HCT116 (cell line): ENCODE results near the gene HMGN2. TPM values are rescaled to one million over a fixed set of nuclear protein-coding genes. Genes with fewer than 3 reads are reported as not detected.

Experiments
- ATAC-seq: fragments of 200-7000 bp; cut with Tn5 transposase; 2 replicates; pipeline ENCODE4 v1.9.1; 2020; ENCODE audit warnings: mild to moderate bottlenecking, moderate library complexity
- BruUV-seq: library from RNA; stranded (reverse); fragments of 400-500 nt; replicated peaks from 2 replicates; lab custom pipeline; 2021; lab: Mats Ljungman, UMichigan
- CTCF ChIA-PET: fragments of 300-600 bp; sonication (Branson Sonifier 250); formaldehyde crosslinking; loops from one replicate; lab custom pipeline; 2021; ENCODE audit warnings: antibody characterized with exemption; lab: Charles Lee
- POLR2A ChIA-PET: fragments of 300-600, 350-600 bp; sonication (Branson Sonifier 250); formaldehyde crosslinking; loops from one replicate; lab custom pipeline; 2021; ENCODE audit warnings: antibody characterized with exemption; lab: Charles Lee
- RAD21 ChIA-PET, 2 experiments: fragments of 300-600 bp; sonication (Branson Sonifier 250); formaldehyde crosslinking; loops; one replicate each; lab custom pipeline; 2023; ENCODE audit warnings: low total read pairs in 2 of 2; ENCODE audit not compliant: uncharacterized antibody in 2 of 2, unreplicated experiment in 2 of 2, low non-redundant PET in 1 of 2; lab: Charles Lee
- DNase-seq: peaks from one replicate; pipeline ENCODE4 v3.0.0-alpha.2; 2010; ENCODE audit warnings: low read depth, low spot score
- H2AFZ ChIP-seq: fragments of 200-600 bp; shearing (Covaris generic), sonication (generic); 2 replicates; pipeline ENCODE4 v1.6.1; 2017; ENCODE audit warnings: low read depth, mixed run types, mixed read lengths, antibody characterized with exemption, low read length; ENCODE audit not compliant: poor library complexity, severe bottlenecking
- H3K27ac ChIP-seq: 2 replicates; pipeline ENCODE4 v1.5.1; 2012; ENCODE audit warnings: low read depth, low read length
- H3K27me3 ChIP-seq: fragments of 200-600 bp; sonication (generic); 2 replicates; pipeline ENCODE4 v1.6.1; 2016; ENCODE audit warnings: mixed run types, low read length, mixed read lengths; ENCODE audit not compliant: insufficient read depth
- H3K36me3 ChIP-seq, 2 experiments: fragments of 200-500 bp in 1 of 2; fragments of 200-600 bp in 1 of 2; sonication (Bioruptor generic) in 1 of 2; sonication (generic) in 1 of 2; 2 replicates each; pipeline versions ENCODE4 v1.5.1 to v1.6.1; 2014 to 2016; ENCODE audit warnings: low read length in 2 of 2, inconsistent platforms in 1 of 2, mixed read lengths in 1 of 2, mixed run types in 1 of 2; ENCODE audit not compliant: insufficient read depth in 2 of 2, control insufficient read depth in 1 of 2
- H3K4me1 ChIP-seq, 2 experiments: fragments of 200-600 bp in 1 of 2; sonication (generic) in 1 of 2; 2 replicates each; pipeline versions ENCODE4 v1.5.1 to v1.6.1; 2012 to 2017; ENCODE audit warnings: low read length in 2 of 2, inconsistent platforms in 1 of 2, mild to moderate bottlenecking in 1 of 2, mixed read lengths in 1 of 2, mixed run types in 1 of 2, moderate library complexity in 1 of 2; ENCODE audit not compliant: insufficient read depth in 2 of 2, control insufficient read depth in 1 of 2
- H3K4me2 ChIP-seq: fragments of 200-600 bp; sonication (generic); 2 replicates; pipeline ENCODE4 v1.6.1; 2017; ENCODE audit warnings: mixed run types, low read length, mixed read lengths
- H3K4me3 ChIP-seq, 2 experiments: fragments of 200-600 bp in 1 of 2; sonication (generic) in 1 of 2; replicated peaks in 1 of 2; 2 replicates each; pipeline ENCODE4 v1.5.1; 2011 to 2016; ENCODE audit warnings: low read length in 2 of 2, control low read depth in 1 of 2, low read depth in 1 of 2, mild to moderate bottlenecking in 1 of 2, mixed read lengths in 1 of 2, mixed run types in 1 of 2
- H3K79me2 ChIP-seq: fragments of 200-600 bp; sonication (generic); 2 replicates; pipeline ENCODE4 v1.6.1; 2017; ENCODE audit warnings: mild to moderate bottlenecking, mixed run types, low read length, moderate library complexity, mixed read lengths; ENCODE audit not compliant: insufficient read depth
- H3K9ac ChIP-seq: fragments of 200-600 bp; sonication (generic); 2 replicates; pipeline ENCODE4 v1.6.1; 2016; ENCODE audit warnings: low read length, mixed read lengths
- H3K9me2 ChIP-seq: fragments of 200-600 bp; sonication (generic), shearing (Covaris generic); 2 replicates; pipeline ENCODE4 v1.6.1; 2017; ENCODE audit warnings: mixed run types, mild to moderate bottlenecking, moderate library complexity; ENCODE audit not compliant: insufficient read depth
- H3K9me3 ChIP-seq, 2 experiments: fragments of 200-500 bp in 1 of 2; fragments of 200-600 bp in 1 of 2; sonication (Bioruptor generic) in 1 of 2; sonication (generic) in 1 of 2; 2 replicates each; pipeline ENCODE4 v1.6.1; 2014 to 2017; ENCODE audit warnings: low read length in 2 of 2, mixed read lengths in 2 of 2, inconsistent platforms in 1 of 2, low read depth in 1 of 2, mild to moderate bottlenecking in 1 of 2, mixed run types in 1 of 2, moderate library complexity in 1 of 2; ENCODE audit not compliant: control insufficient read depth in 1 of 2, insufficient read depth in 1 of 2
- H4K20me1 ChIP-seq: fragments of 200-600 bp; sonication (generic), shearing (Covaris generic); 2 replicates; pipeline ENCODE4 v1.6.1; 2017; ENCODE audit warnings: mixed run types, mild to moderate bottlenecking, moderate library complexity; ENCODE audit not compliant: insufficient read depth
- ATF3 ChIP-seq: IDR thresholded peaks from 2 replicates; pipeline ENCODE4 v1.6.1; 2012
- CBX3 ChIP-seq: IDR thresholded peaks from 2 replicates; pipeline ENCODE4 v1.6.1; 2012; ENCODE audit warnings: low read depth
- CEBPB ChIP-seq: IDR thresholded peaks from 2 replicates; pipeline ENCODE4 v1.6.1; 2012; ENCODE audit warnings: low read depth
- ELF1 ChIP-seq: IDR thresholded peaks from 2 replicates; pipeline ENCODE4 v1.6.1; 2012; ENCODE audit warnings: low read depth, borderline replicate concordance
- EZH2 ChIP-seq: fragments of 200-600 bp; sonication (generic); IDR thresholded peaks from 2 replicates; pipeline ENCODE4 v1.6.1; 2017; ENCODE audit warnings: antibody characterized with exemption, mixed run types
- EZH2phosphoT487 ChIP-seq: fragments of 200-600 bp; IDR thresholded peaks from 2 replicates; pipeline ENCODE4 v1.6.1; 2018; ENCODE audit warnings: antibody characterized with exemption, borderline replicate concordance
- JUND ChIP-seq: IDR thresholded peaks from 2 replicates; pipeline ENCODE4 v1.6.1; 2012
- RAD21 ChIP-seq: IDR thresholded peaks from 2 replicates; pipeline ENCODE4 v1.6.1; 2012; ENCODE audit warnings: low read depth, mild to moderate bottlenecking
- SIN3A ChIP-seq: IDR thresholded peaks from 2 replicates; pipeline ENCODE4 v1.6.1; 2012; ENCODE audit warnings: low read depth
- SRF ChIP-seq: IDR thresholded peaks from 2 replicates; pipeline ENCODE4 v1.6.1; 2012; ENCODE audit warnings: low read depth
- YY1 ChIP-seq: IDR thresholded peaks from 2 replicates; pipeline ENCODE4 v1.6.1; 2011; ENCODE audit warnings: low read length, low read depth, moderate library complexity, mild to moderate bottlenecking; ENCODE audit not compliant: insufficient replicate concordance; ENCODE audit errors: extremely low read depth
- ZBTB33 ChIP-seq: IDR thresholded peaks from 2 replicates; pipeline ENCODE4 v1.6.1; 2011; ENCODE audit warnings: mild to moderate bottlenecking, low read length, moderate library complexity; ENCODE audit not compliant: insufficient replicate concordance; ENCODE audit errors: extremely low read depth
- ZNF274 ChIP-seq: fragments of 200-500 bp; sonication (Bioruptor generic); IDR thresholded peaks from 2 replicates; pipeline ENCODE4 v1.6.1; 2014; ENCODE audit warnings: mild to moderate bottlenecking, low read depth, low read length, inconsistent platforms
- intact Hi-C: fragments of 100-400 bp; cut with micrococcal nuclease; formaldehyde crosslinking; loops from 2 replicates; pipeline ENCODE4 v1.10.0; 2022
- total RNA-seq: library from RNA; stranded (reverse); gene quantifications from one replicate; pipeline ENCODE4 v1.2.1, GENCODE V29; 2021; ENCODE audit not compliant: unreplicated experiment
- TF ChIP-seq, protein P1 (sequence below): IDR thresholded peaks from 2 replicates; pipeline ENCODE4 v1.6.1; 2012

HMGN2 gene
- total RNA-seq, 1 experiment from 2014 or later = 483 TPM

DNA sequence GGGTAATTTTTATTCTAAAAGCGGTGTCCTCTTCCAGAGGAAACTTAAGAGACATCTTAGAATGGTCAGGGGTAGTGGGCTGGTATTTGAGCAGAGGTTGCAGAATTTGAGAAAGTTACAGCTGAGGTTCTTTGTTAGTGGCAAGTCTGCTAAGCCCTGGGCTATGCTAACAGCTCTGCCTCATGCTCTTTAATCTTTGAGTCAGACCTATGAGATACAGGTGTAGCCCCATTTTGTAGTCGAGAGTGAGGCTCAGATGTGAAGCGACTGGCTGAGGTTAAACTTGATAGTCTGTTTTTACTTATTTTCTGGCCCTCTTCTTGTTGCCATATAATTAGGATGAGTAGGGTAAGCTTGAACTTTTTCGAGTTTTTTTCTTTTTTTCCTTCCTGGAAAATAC is 4.7 kb downstream of the HMGN2 start:
- Histone ChIP-seq H2AFZ (no peak overlapping the region), H3K4me1 (peaks cover 7 to 13% of the 10 kb centered on the region in 2 experiments), H3K36me3 (peaks cover 25 to 34% of the 10 kb centered on the region in 2 experiments), H3K9me3 (no peaks in the 10 kb centered on the region), H3K27me3 (no peaks in the 10 kb centered on the region), H3K9ac (no peak overlapping the region), H4K20me1 (peaks cover 20% of the 10 kb centered on the region; the same call in 1 of the 2 replicates), H3K79me2 (peaks cover 23% of the 10 kb centered on the region), H3K9me2 (no peaks in the 10 kb centered on the region), H3K27ac (no peak overlapping the region), H3K4me3 (no peak overlapping the region), H3K4me2 (no peak overlapping the region)
- CTCF ChIA-PET = no interaction called here
- POLR2A ChIA-PET = no interaction called here
- RAD21 ChIA-PET = no interaction called here
- intact Hi-C loops = no loop called here
- DNase-seq (no peak), ATAC-seq (no peak)
- no TSS peak for BruUV-seq
- TF ChIP-seq CEBPB (no peak), ZBTB33 (no peak), ZNF274 (no peak), RAD21 (no peak)

DNA sequence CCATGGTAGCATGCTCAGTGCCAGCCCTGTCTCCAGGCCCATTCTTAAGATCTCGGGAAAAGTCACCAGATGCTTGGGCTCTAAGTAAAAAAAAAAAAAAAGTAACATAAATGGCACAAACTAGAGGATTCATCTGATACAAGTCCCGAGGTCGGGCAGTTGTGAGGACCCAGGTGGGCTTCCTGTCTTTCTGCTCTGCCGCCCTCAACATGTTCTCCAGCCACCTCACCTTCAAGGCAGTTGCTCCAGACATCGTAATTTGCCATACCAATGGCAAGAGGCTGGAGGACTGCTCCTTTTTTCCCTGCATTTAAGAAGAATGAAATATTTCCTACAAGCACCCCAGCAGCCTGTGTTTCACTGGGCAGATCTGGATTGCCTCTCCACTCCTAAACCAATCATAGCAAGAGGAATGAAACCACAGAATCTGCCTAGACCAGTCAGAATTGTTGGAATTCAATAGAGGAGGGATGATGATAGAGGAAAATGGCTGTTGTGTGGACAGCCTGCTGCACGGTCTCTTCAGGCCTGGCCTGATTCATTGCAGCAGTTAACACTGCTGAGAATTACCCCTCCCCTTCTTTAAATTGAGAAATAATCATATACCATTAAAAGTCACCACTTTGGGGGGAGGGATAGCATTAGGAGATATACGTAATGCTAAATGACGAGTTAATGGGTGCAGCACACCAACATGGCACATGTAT is 5.4 kb downstream of the HMGN2 start:
- no TSS peak for BruUV-seq
- RAD21 ChIA-PET = no interaction called here
- intact Hi-C loops = no loop called here
- H3K4me1 ChIP-seq = peaks cover 7 to 10% of the 10 kb centered on the region in 2 experiments
- H3K4me2 ChIP-seq = no peak overlapping the region
- CTCF ChIA-PET = no interaction called here
- H3K36me3 ChIP-seq = peaks cover 25 to 34% of the 10 kb centered on the region in 2 experiments
- H3K9me2 ChIP-seq = no peaks in the 10 kb centered on the region
- H3K27ac ChIP-seq = no peak overlapping the region
- H3K9ac ChIP-seq = no peak overlapping the region
- peaks cover 20% of the 10 kb centered on the region; the same call in 1 of the 2 replicates for H4K20me1 ChIP-seq
- no peaks in the 10 kb centered on the region for H3K9me3 ChIP-seq
- H3K4me3 ChIP-seq = no peak overlapping the region
- ATAC-seq (no peak), DNase-seq (no peak)
- POLR2A ChIA-PET = no interaction called here
- no peaks in the 10 kb centered on the region for H3K27me3 ChIP-seq
- peaks cover 23% of the 10 kb centered on the region for H3K79me2 ChIP-seq
- H2AFZ ChIP-seq = no peak overlapping the region
- no peak for TF ChIP-seq EZH2
- TF ChIP-seq YY1 = no peak
- no peak for TF ChIP-seq JUND
- TF ChIP-seq ZNF274 = no peak
- TF ChIP-seq, protein P1, sequence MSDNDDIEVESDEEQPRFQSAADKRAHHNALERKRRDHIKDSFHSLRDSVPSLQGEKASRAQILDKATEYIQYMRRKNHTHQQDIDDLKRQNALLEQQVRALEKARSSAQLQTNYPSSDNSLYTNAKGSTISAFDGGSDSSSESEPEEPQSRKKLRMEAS = no peak
- no peak for TF ChIP-seq EZH2phosphoT487
- no peak for TF ChIP-seq ZBTB33
- TF ChIP-seq ATF3 = no peak
- TF ChIP-seq SRF = no peak
- no peak for TF ChIP-seq SIN3A
- no peak for TF ChIP-seq CBX3
- no peak for TF ChIP-seq ELF1
- no peak for TF ChIP-seq RAD21
